ENCODE results near the gene WIPF2. TPM values are rescaled to one million over a fixed set of nuclear protein-coding genes. Genes with fewer than 3 reads are reported as not detected.

WIPF2 gene
- total RNA-seq, 1 donor from 2014 or later: 13.9 TPM

DNA sequence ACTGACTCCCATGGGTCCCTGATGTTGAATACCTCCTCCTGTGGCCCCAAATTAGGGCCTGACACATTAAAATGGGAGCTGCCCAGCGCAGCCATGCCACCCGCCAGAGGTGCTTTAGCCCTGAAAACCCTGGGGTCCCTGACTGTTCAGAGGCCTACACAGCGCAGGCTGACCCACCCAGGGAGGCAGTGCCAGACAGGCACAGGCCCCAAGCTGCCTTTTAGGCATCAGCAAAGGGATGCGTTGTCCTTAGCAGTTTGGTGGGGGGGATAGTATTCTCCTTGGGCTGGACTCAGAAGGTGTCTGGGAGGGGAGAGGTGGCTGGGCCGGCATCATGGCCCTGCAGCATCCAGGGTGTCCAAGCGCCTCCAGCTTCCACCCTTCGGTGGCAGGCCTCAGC lies 40.4 kb upstream of the WIPF2 start:
- no peak overlapping the region for H3K4me3 ChIP-seq (ENCODE audit: low read depth, low read length)
- no peaks in the 10 kb centered on the region for H3K36me3 ChIP-seq (ENCODE audit: control insufficient read depth, insufficient read depth, low read length)
- TF ChIP-seq, protein P1, sequence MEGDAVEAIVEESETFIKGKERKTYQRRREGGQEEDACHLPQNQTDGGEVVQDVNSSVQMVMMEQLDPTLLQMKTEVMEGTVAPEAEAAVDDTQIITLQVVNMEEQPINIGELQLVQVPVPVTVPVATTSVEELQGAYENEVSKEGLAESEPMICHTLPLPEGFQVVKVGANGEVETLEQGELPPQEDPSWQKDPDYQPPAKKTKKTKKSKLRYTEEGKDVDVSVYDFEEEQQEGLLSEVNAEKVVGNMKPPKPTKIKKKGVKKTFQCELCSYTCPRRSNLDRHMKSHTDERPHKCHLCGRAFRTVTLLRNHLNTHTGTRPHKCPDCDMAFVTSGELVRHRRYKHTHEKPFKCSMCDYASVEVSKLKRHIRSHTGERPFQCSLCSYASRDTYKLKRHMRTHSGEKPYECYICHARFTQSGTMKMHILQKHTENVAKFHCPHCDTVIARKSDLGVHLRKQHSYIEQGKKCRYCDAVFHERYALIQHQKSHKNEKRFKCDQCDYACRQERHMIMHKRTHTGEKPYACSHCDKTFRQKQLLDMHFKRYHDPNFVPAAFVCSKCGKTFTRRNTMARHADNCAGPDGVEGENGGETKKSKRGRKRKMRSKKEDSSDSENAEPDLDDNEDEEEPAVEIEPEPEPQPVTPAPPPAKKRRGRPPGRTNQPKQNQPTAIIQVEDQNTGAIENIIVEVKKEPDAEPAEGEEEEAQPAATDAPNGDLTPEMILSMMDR (IDR thresholded peaks at IDR 0.05; ENCODE audit: insufficient read depth, low read length, poor library complexity, severe bottlenecking): no peak
- H3K27me3 ChIP-seq (ENCODE audit: control insufficient read depth, insufficient read depth, low read length): no peaks in the 10 kb centered on the region
- no peak for DNase-seq (ENCODE audit: low read depth)

DNA sequence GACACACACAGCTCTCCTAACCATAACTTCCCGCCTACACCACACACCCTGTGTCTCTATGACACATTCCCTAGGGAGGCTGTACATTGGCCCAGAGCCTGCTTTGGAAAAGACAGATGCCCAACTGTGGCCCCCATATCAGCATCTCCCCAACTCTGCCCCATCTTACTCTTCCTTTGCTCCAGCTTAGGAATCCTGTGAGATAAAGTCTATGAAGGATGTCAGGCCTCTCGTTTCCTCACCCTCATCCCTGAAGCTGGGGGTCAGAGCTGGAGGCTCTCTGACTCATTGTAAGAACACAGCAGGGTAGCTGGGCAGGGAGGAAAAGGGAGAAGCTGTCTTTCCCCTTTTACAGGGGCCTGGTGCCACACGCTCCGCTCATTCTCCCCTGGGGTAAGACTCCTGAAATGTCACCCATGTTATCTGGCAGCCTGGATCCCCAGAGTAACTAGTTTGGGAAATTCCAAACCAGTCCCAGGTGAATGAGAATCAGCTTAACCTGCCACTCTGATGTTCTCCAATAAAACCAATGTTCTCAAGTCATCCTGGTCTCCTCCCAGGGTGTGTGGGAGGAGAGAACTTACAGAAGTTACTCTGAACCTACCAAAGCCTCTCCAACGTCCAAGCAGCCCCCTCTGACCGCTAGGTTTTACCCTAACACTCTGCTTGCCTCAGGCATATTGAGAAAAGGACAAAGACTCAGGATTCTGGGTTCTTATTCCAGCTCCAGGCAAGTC lies 39.0 kb upstream of the WIPF2 start:
- H3K4me3 ChIP-seq (ENCODE audit: low read depth, low read length): no peak overlapping the region
- DNase-seq (ENCODE audit: low read depth): no peak
- TF ChIP-seq, protein P1 (IDR thresholded peaks at IDR 0.05; ENCODE audit: insufficient read depth, low read length, poor library complexity, severe bottlenecking): no peak
- H3K36me3 ChIP-seq (ENCODE audit: control insufficient read depth, insufficient read depth, low read length): no peaks in the 10 kb centered on the region
- no peaks in the 10 kb centered on the region for H3K27me3 ChIP-seq (ENCODE audit: control insufficient read depth, insufficient read depth, low read length)

DNA sequence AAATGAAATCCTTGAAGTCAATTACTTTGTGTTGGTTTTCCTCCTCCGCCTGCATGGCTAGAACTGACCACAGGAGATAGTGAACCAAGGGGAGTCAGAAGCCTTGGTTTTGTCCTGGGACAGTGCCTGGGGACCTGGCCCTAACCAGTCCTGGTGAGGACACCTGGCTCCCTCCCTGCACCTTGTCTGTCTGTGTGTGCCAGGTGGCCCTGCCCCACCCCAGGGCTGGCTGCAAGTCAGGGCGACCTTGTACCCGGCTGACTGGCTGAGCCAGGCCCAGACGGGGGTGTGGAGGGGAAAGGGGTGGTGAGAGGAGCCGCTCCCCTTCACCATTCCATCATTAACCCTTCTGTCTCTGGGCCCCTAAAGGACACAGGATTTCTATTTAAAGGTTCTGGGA lies 38.4 kb upstream of the WIPF2 start:
- TF ChIP-seq, protein P1 (IDR thresholded peaks at IDR 0.05; ENCODE audit: insufficient read depth, low read length, poor library complexity, severe bottlenecking): no peak
- H3K27me3 ChIP-seq (ENCODE audit: control insufficient read depth, insufficient read depth, low read length): no peaks in the 10 kb centered on the region
- DNase-seq (ENCODE audit: low read depth): no peak
- H3K4me3 ChIP-seq (ENCODE audit: low read depth, low read length): no peak overlapping the region
- no peaks in the 10 kb centered on the region for H3K36me3 ChIP-seq (ENCODE audit: control insufficient read depth, insufficient read depth, low read length)

DNA sequence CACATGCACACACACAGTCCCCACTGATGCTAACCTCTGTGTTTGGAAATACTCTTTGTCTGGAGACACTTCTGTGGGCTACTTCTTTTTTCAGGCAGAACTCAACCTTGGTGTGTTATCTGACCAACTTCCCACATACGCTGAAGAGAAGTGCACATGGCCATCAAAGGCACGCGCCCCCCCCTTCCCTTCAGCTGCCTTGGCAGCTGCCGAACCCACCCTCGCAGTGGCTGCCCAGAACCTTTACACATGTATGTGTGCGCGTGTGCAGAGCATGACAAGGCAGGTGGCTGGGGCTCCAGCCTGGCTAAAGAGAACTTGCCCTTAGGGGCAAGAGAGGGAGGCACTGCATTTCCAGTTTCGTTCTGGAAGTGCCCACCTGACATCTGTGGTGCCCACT lies 37.9 kb upstream of the WIPF2 start:
- H3K27me3 ChIP-seq (ENCODE audit: control insufficient read depth, insufficient read depth, low read length): no peaks in the 10 kb centered on the region
- no peak overlapping the region for H3K4me3 ChIP-seq (ENCODE audit: low read depth, low read length)
- no peak for DNase-seq (ENCODE audit: low read depth)
- TF ChIP-seq, protein P1 (IDR thresholded peaks at IDR 0.05; ENCODE audit: insufficient read depth, low read length, poor library complexity, severe bottlenecking): no peak
- no peaks in the 10 kb centered on the region for H3K36me3 ChIP-seq (ENCODE audit: control insufficient read depth, insufficient read depth, low read length)

DNA sequence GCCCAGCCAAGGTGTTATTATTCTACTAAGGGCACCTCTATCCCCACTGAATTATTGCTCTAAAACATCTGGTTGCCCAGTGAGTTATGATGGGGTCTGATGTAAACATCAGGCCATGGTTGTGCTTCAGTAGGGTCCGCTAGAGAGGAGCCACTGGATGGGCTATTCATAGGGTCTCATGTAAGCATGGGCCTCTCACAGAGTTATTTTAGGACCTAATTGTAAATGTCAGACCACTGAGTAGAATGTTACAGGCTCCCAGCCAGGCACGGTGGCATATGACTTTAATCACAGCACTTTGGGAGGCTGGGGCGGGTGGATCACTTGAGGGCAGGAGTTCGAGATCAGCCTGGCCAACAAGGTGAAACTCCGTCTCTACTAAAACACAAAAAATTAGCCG lies 36.5 kb upstream of the WIPF2 start:
- TF ChIP-seq, protein P1 (IDR thresholded peaks at IDR 0.05; ENCODE audit: insufficient read depth, low read length, poor library complexity, severe bottlenecking): no peak
- no peak overlapping the region for H3K4me3 ChIP-seq (ENCODE audit: low read depth, low read length)

DNA sequence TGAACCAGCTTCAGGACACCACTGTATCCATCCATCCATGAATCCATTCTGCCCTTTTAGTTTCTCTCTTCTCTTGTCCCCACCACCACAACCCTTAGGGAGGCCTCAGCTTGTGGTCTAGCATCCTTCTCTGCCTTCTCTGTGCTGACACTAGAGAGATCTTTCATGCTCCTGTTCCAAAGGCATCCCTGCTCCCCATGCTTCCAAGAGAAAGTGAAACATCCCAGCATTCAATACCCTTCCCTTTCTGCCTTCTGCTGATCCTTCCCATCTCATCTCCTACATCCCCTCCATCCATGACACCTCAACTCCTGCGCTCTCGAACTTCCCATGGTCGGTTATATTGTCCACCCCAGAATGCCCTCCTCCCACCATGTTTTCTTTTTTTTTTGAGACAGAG lies 31.9 kb upstream of the WIPF2 start:
- no peak overlapping the region for H3K4me3 ChIP-seq (ENCODE audit: low read depth, low read length)
- H3K36me3 ChIP-seq (ENCODE audit: control insufficient read depth, insufficient read depth, low read length): no peaks in the 10 kb centered on the region
- no peaks in the 10 kb centered on the region for H3K27me3 ChIP-seq (ENCODE audit: control insufficient read depth, insufficient read depth, low read length)
- DNase-seq (ENCODE audit: low read depth): no peak
- TF ChIP-seq, protein P1 (IDR thresholded peaks at IDR 0.05; ENCODE audit: insufficient read depth, low read length, poor library complexity, severe bottlenecking): no peak

More for the DNA sequence above, 36.5 kb upstream of the WIPF2 start:
- H3K27me3 ChIP-seq (ENCODE audit: control insufficient read depth, insufficient read depth, low read length): no peaks in the 10 kb centered on the region
- no peaks in the 10 kb centered on the region for H3K36me3 ChIP-seq (ENCODE audit: control insufficient read depth, insufficient read depth, low read length)
- DNase-seq (ENCODE audit: low read depth): no peak

Measured in kidney epithelial cell (primary cell).